ENCODE measurements around the gene SSTR3. TPM values are rescaled to one million over a fixed set of nuclear protein-coding genes. Genes with fewer than 3 reads are reported as not detected.

The SSTR3 gene
- total RNA-seq, 4 donors from 2014 or later: 0.11 to 0.24 (median 0.13) TPM; not detected in 1

GRCh38 chr22:37164505-37164887 is 47.8 kb downstream of the SSTR3 start:
- no peaks in the 10 kb centered on the region for H3K9me3 ChIP-seq
- no peak for DNase-seq
- no peak overlapping the region for H3K27ac ChIP-seq
- no peak overlapping the region for H3K4me3 ChIP-seq (replicated peaks in 1 of 3)
- peaks cover 0 to 12% of the 10 kb centered on the region in 2 donors for H3K4me1 ChIP-seq
- 61 to 85% methylated on average over 4 to 5 of the region's 5 CpGs for WGBS, 2 donors
- H3K36me3 ChIP-seq: no peaks in the 10 kb centered on the region
- H3K27me3 ChIP-seq: no peaks in the 10 kb centered on the region
- TF ChIP-seq POLR2A (IDR thresholded peaks at IDR 0.05) (no peak), CTCF (IDR thresholded peaks at IDR 0.05) (no peak)
- intact Hi-C loops (cut with DNase I): loop anchor here (2.0 kb wide), 1 partner anchor 36 kb away; no protein-coding TSS in a partner anchor

- WGBS, 2 donors: 87 to 90% methylated on average over 17 to 18 of the region's 22 CpGs
- intact Hi-C loops (cut with DNase I): loop anchor here (2.0 kb wide), 1 partner anchor 37 kb away; no protein-coding TSS in a partner anchor
- Histone ChIP-seq H3K27ac (no peak overlapping the region), H3K9me3 (no peaks in the 10 kb centered on the region), H3K36me3 (no peaks in the 10 kb centered on the region), H3K27me3 (no peaks in the 10 kb centered on the region), H3K4me3 (replicated peaks in 1 of 3) (no peak overlapping the region), H3K4me1 (peaks cover 0 to 12% of the 10 kb centered on the region in 2 donors)
- no peak for TF ChIP-seq CTCF (IDR thresholded peaks at IDR 0.05)
- TF ChIP-seq POLR2A (IDR thresholded peaks at IDR 0.05): no peak
- no peak for DNase-seq
Measured at GRCh38 chr22:37163575-37164504, 48.4 kb downstream of the SSTR3 start.

- Histone ChIP-seq H3K4me1 (peaks cover 0 to 12% of the 10 kb centered on the region in 2 donors), H3K4me3 (replicated peaks in 1 of 3) (no peak overlapping the region), H3K36me3 (no peaks in the 10 kb centered on the region), H3K27ac (no peak overlapping the region), H3K27me3 (no peaks in the 10 kb centered on the region), H3K9me3 (no peaks in the 10 kb centered on the region)
- no peak for DNase-seq
- intact Hi-C loops (cut with DNase I): no loop called here
- TF ChIP-seq CTCF (IDR thresholded peaks at IDR 0.05) (no peak), POLR2A (IDR thresholded peaks at IDR 0.05) (no peak)
- 85 to 93% methylated on average over 2 to 5 of the region's 5 CpGs for WGBS, 2 donors
Measured at GRCh38 chr22:37163096-37163489, 49.2 kb downstream of the SSTR3 start.

GRCh38 chr22:37162221-37163095 is 49.8 kb downstream of the SSTR3 start:
- intact Hi-C loops (cut with DNase I): no loop called here
- 63 to 72% methylated on average over 9 to 11 of the region's 11 CpGs for WGBS, 2 donors
- no peak overlapping the region for H3K27ac ChIP-seq

More at GRCh38 chr22:37162221-37163095, 49.8 kb downstream of the SSTR3 start:
- DNase-seq: no peak
- no peak overlapping the region for H3K4me3 ChIP-seq (replicated peaks in 1 of 3)
- no peaks in the 10 kb centered on the region for H3K9me3 ChIP-seq
- no peak for TF ChIP-seq POLR2A (IDR thresholded peaks at IDR 0.05)
- no peak for TF ChIP-seq CTCF (IDR thresholded peaks at IDR 0.05)
- no peaks in the 10 kb centered on the region for H3K36me3 ChIP-seq
- H3K4me1 ChIP-seq: peaks cover 0 to 12% of the 10 kb centered on the region in 2 donors
- no peaks in the 10 kb centered on the region for H3K27me3 ChIP-seq
